ENCODE measurements around the gene GPR37L1. TPM values are rescaled to one million over a fixed set of nuclear protein-coding genes. Genes with fewer than 3 reads are reported as not detected.

Gene GPR37L1
- total RNA-seq, 1 donor from 2014 or later: 0.06 TPM

GRCh38 chr1:202158810-202159533 is 36.3 kb downstream of the GPR37L1 start:
- Histone ChIP-seq H3K36me3 (no peaks in the 10 kb centered on the region), H3K4me1 (peaks cover 22% of the 10 kb centered on the region), H3K4me3 (peak overlapping the region; percentile 46), H3K27ac (peak overlapping the region; percentile 17), H3K9me3 (no peaks in the 10 kb centered on the region), H3K27me3 (no peaks in the 10 kb centered on the region)
- DNase-seq: peak; percentile 59
- intact Hi-C loops (cut with DNase I): no loop called here
- TF ChIP-seq CTCF (IDR thresholded peaks at IDR 0.05): no peak
- no peak for ATAC-seq

GRCh38 chr1:202159534-202160371 is 37.0 kb downstream of the GPR37L1 start:
- Histone ChIP-seq H3K27ac (peak overlapping the region; percentile 80), H3K36me3 (no peaks in the 10 kb centered on the region), H3K27me3 (no peaks in the 10 kb centered on the region), H3K4me1 (peaks cover 18% of the 10 kb centered on the region), H3K9me3 (no peaks in the 10 kb centered on the region), H3K4me3 (peak overlapping the region; percentile 46)
- no peak for DNase-seq
- no peak for ATAC-seq
- TF ChIP-seq CTCF (IDR thresholded peaks at IDR 0.05): no peak
- intact Hi-C loops (cut with DNase I): no loop called here

- TF ChIP-seq CTCF (IDR thresholded peaks at IDR 0.05): peak; percentile 37
- Histone ChIP-seq H3K4me1 (peaks cover 11% of the 10 kb centered on the region), H3K36me3 (no peaks in the 10 kb centered on the region), H3K27me3 (no peaks in the 10 kb centered on the region), H3K4me3 (peak within 1 kb of the TSS; percentile 46), H3K9me3 (no peaks in the 10 kb centered on the region), H3K27ac (peak within 1 kb of the TSS; percentile 80)
- intact Hi-C loops (cut with DNase I): no loop called here
- DNase-seq: peak; percentile 84
- ATAC-seq: peak; percentile 73
Measured at GRCh38 chr1:202160377-202160940, 37.7 kb downstream of the GPR37L1 start, which contains the start of gene PTPN7. Gene PTPN7 (minus strand): TSS chr1:202160602. CDS start chr1:202159402, 1,200 bp downstream.

GRCh38 chr1:202161151-202162046 is 38.7 kb downstream of the GPR37L1 start:
- DNase-seq: peak; percentile 50
- Histone ChIP-seq H3K27me3 (no peaks in the 10 kb centered on the region), H3K4me1 (peaks cover 8% of the 10 kb centered on the region), H3K36me3 (no peaks in the 10 kb centered on the region), H3K9me3 (no peaks in the 10 kb centered on the region), H3K27ac (peak overlapping the region; percentile 58), H3K4me3 (no peak overlapping the region)
- intact Hi-C loops (cut with DNase I): no loop called here
- TF ChIP-seq CTCF (IDR thresholded peaks at IDR 0.05): no peak
- peak; percentile 6 for ATAC-seq

GRCh38 chr1:202162047-202162417 is 39.3 kb downstream of the GPR37L1 start:
- peak; percentile 58 for DNase-seq
- ATAC-seq: peak; percentile 7
- peaks cover 8% of the 10 kb centered on the region for H3K4me1 ChIP-seq
- H3K4me3 ChIP-seq: no peak overlapping the region
- intact Hi-C loops (cut with DNase I): no loop called here
- no peaks in the 10 kb centered on the region for H3K36me3 ChIP-seq
- peak overlapping the region; percentile 58 for H3K27ac ChIP-seq
- no peak for TF ChIP-seq CTCF (IDR thresholded peaks at IDR 0.05)
- no peaks in the 10 kb centered on the region for H3K27me3 ChIP-seq
- no peaks in the 10 kb centered on the region for H3K9me3 ChIP-seq
